HG03565 (cell line): ENCODE measurements around the gene CAPG.
"Not testable (repeated sequence)": the region's sequence is repeated elsewhere in the genome, so short reads cannot be mapped to it uniquely, and the experiment has no call there.

ENCODE experiments used
- ATAC-seq: cut with Tn5 transposase; IDR thresholded peaks from one replicate; pipeline ENCODE4 v1.9.1; 2021; ENCODE audit warnings: mild to moderate bottlenecking, moderate library complexity; ENCODE audit not compliant: unreplicated experiment

Gene CAPG

GRCh38 chr2:85367180-85367579 is 43.0 kb downstream of the CAPG start:
- ATAC-seq: no peak

- not testable (repeated sequence) for ATAC-seq
These were observed 47.3 kb downstream of the CAPG start for GRCh38 chr2:85362653-85363387.

- no peak for ATAC-seq
These were observed 52.4 kb downstream of the CAPG start for GRCh38 chr2:85357736-85358135.

- no peak for ATAC-seq
These were observed 54.0 kb downstream of the CAPG start for GRCh38 chr2:85356186-85356585.

- ATAC-seq: no peak
These were observed 54.6 kb downstream of the CAPG start for GRCh38 chr2:85355521-85355920.

- no peak for ATAC-seq
These were observed 55.1 kb downstream of the CAPG start for GRCh38 chr2:85355073-85355410.

GRCh38 chr2:85354286-85355072 is 55.7 kb downstream of the CAPG start, which contains the start of the genes ELMOD3 and RETSAT:
Gene ELMOD3 (plus strand): TSS chr2:85354769. CDS start chr2:85357199, 2,430 bp downstream.
Gene RETSAT (minus strand): TSS chr2:85354528. CDS start chr2:85354507, 21 bp downstream.
- peak; percentile 97 for ATAC-seq

GRCh38 chr2:85353876-85354285 is 56.3 kb downstream of the CAPG start:
- peak; percentile 2 for ATAC-seq

GRCh38 chr2:85347599-85347998 is 62.6 kb downstream of the CAPG start:
- no peak for ATAC-seq
